Measurements from ENCODE around the gene PSG6. TPM values are rescaled to one million over a fixed set of nuclear protein-coding genes. Genes with fewer than 3 reads are reported as not detected.
"Not testable (repeated sequence)": the region's sequence is repeated elsewhere in the genome, so short reads cannot be mapped to it uniquely, and the experiment has no call there.

PSG6 gene
- total RNA-seq, result not detected

DNA sequence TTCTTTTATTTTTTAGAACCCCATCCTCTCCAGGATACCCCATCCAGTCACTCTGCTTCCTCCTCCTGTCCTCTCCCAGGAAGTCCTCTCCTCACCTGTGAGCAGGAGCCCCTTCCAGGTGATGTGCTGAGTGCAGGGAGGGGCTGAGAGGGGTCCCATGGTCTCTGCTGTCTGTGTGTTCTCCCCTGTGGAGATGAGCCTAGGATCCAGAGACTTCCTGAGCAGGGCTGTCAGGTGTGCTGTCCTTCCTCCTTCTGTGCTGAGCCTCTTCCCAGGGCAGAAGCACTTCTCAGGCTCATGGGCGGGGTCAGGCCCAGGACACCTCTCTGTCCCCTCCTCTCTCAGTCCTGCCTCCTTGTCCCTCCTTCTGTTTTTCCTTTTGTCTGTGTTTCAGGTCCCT is at the start of gene PSG6:
Gene PSG6 (minus strand): TSS at position 261 of the 400 bp plus-strand sequence. CDS start 102 bp downstream, at position 159.
- not testable (repeated sequence) for H3K36me3 ChIP-seq, H3K4me1 ChIP-seq, H3K4me3 ChIP-seq, H3K27me3 ChIP-seq, ATAC-seq, H3K27ac ChIP-seq, H3K9me3 ChIP-seq
- WGBS, 2 donors (ENCODE audit: low coverage in 1 of 2), result 33 to 67% methylated on average over 1 of the region's 1 CpG

- no peaks in the 10 kb centered on the region for H3K9me3 ChIP-seq
- WGBS, 2 donors (ENCODE audit: low coverage in 1 of 2), result 88% methylated on average over 2 of the region's 2 CpGs; no CpG with 5 or more reads in 1 of the 2 donors
- TF ChIP-seq CTCF (IDR thresholded peaks at IDR 0.05), result no peak
- TF ChIP-seq POLR2AphosphoS5 (IDR thresholded peaks at IDR 0.05), result no peak
- TF ChIP-seq EP300 (IDR thresholded peaks at IDR 0.05), result no peak
- no peak for TF ChIP-seq POLR2A (IDR thresholded peaks at IDR 0.05)
- H3K36me3 ChIP-seq, result no peaks in the 10 kb centered on the region
- no peak for ATAC-seq
- no peak overlapping the region for H3K4me3 ChIP-seq
- H3K27me3 ChIP-seq, result no peaks in the 10 kb centered on the region
- no peaks in the 10 kb centered on the region for H3K4me1 ChIP-seq
- H3K27ac ChIP-seq, result no peak overlapping the region
Measured at GRCh38 chr19:42965176-42965575, 47.5 kb upstream of the PSG6 start.

DNA sequence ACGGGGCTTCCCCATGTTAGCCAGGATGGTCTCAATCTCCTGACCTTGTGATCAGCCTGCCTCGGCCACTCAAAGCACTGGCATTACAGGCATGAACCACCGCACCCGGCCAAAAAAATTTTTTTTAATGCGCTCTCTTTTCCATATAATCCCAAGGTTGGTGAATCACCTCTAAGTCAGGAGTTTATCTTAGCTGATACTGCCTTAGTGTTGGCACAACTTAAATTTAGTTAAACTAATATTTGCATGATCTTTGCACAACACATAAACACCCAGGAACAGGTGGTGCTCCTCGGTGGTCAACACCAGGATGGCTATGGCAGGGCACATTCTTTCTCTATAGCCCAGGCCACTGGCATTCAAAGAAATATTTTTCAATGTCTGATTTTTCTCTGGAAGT is 43.4 kb upstream of the PSG6 start:
- H3K36me3 ChIP-seq, result no peaks in the 10 kb centered on the region
- 79 to 86% methylated on average over 4 to 6 of the region's 6 CpGs for WGBS, 2 donors (ENCODE audit: low coverage in 1 of 2)
- ATAC-seq, result no peak

GRCh38 chr19:42952126-42952525 is 34.4 kb upstream of the PSG6 start:
- H3K27ac ChIP-seq, H3K27me3 ChIP-seq, H3K36me3 ChIP-seq, H3K9me3 ChIP-seq, ATAC-seq, H3K4me1 ChIP-seq, H3K4me3 ChIP-seq: not testable (repeated sequence)
- 67 to 83% methylated on average over 4 of the region's 4 CpGs for WGBS, 2 donors (ENCODE audit: low coverage in 1 of 2)

More for the DNA sequence above, 43.4 kb upstream of the PSG6 start:
- Histone ChIP-seq H3K9me3 (no peaks in the 10 kb centered on the region), H3K4me1 (no peaks in the 10 kb centered on the region), H3K4me3 (no peak overlapping the region), H3K27ac (no peak overlapping the region), H3K27me3 (no peaks in the 10 kb centered on the region)
- TF ChIP-seq POLR2A (IDR thresholded peaks at IDR 0.05), result no peak
- no peak for TF ChIP-seq CTCF (IDR thresholded peaks at IDR 0.05)
- TF ChIP-seq POLR2AphosphoS5 (IDR thresholded peaks at IDR 0.05), result no peak
- no peak for TF ChIP-seq EP300 (IDR thresholded peaks at IDR 0.05)

DNA sequence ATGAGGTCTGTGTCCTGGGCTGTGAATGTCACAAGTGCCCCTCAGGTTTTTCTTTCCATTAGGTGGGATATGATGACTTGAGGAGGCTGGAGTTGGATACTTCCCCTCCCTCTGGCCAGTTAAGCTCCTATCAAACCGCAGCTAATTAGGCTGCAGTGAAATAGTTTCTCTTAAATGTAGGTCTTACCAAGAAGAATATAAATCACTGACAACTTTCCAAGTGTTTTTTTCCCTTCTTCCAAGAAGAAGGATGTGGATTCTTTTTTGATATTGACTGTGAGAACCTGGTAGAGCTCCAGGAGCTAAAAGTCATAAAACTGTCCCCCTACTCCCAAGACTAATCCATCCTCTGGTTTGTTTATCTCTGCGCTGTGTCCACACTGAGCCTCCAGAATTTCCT is 33.8 kb upstream of the PSG6 start:
- not testable (repeated sequence) for H3K36me3 ChIP-seq, H3K9me3 ChIP-seq, ATAC-seq, H3K27me3 ChIP-seq, H3K4me1 ChIP-seq, H3K27ac ChIP-seq, H3K4me3 ChIP-seq
- 80 to 85% methylated on average over 1 to 2 of the region's 2 CpGs for WGBS, 2 donors (ENCODE audit: low coverage in 1 of 2)

GRCh38 chr19:42942187-42942789 is 24.6 kb upstream of the PSG6 start:
- no peak overlapping the region for H3K4me3 ChIP-seq
- no peak overlapping the region for H3K27ac ChIP-seq
- 35 to 56% methylated on average over 9 to 13 of the region's 13 CpGs for WGBS, 2 donors (ENCODE audit: low coverage in 1 of 2)
- H3K36me3 ChIP-seq, result no peaks in the 10 kb centered on the region
- H3K4me1 ChIP-seq, result no peaks in the 10 kb centered on the region
- H3K9me3 ChIP-seq, result no peaks in the 10 kb centered on the region
- TF ChIP-seq CTCF (IDR thresholded peaks at IDR 0.05) (peak in 1 of 4 experiments; percentile 23), POLR2A (IDR thresholded peaks at IDR 0.05) (no peak)
- peaks cover 12% of the 10 kb centered on the region for H3K27me3 ChIP-seq
- no peak for ATAC-seq

DNA sequence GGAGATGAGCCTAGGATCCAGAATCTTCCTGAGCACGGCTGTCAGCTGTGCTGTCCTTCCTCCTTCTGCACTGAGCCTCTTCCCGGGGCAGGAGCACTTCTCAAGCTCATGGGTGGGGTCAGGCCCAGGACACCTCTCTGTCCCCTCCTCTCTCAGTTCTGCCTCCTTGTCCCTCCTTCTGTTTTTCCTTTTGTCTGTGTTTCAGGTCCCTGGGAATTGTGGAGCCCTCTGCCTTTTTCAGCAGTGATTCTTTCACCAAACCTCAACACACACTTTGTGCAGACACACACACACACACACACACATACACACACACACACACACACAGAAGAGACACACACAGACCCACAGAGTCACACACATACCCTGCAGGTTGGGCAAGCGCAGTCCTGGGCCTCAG is 19.4 kb upstream of the PSG6 start, which contains the start of gene PSG7:
Gene PSG7 (minus strand): TSS at position 101 of the 400 bp plus-strand sequence. CDS start 131 bp downstream, outside the sequence.
- ATAC-seq, H3K27ac ChIP-seq, H3K4me1 ChIP-seq, H3K27me3 ChIP-seq, H3K9me3 ChIP-seq, H3K4me3 ChIP-seq, H3K36me3 ChIP-seq: not testable (repeated sequence)
- WGBS, 2 donors (ENCODE audit: low coverage in 1 of 2), result 86% methylated on average over 2 of the region's 3 CpGs; no CpG with 5 or more reads in 1 of the 2 donors

- H3K9me3 ChIP-seq, H3K27ac ChIP-seq, H3K36me3 ChIP-seq, H3K4me1 ChIP-seq, H3K27me3 ChIP-seq, H3K4me3 ChIP-seq, ATAC-seq: not testable (repeated sequence)
Measured at GRCh38 chr19:42934726-42935125, 17.0 kb upstream of the PSG6 start.

DNA sequence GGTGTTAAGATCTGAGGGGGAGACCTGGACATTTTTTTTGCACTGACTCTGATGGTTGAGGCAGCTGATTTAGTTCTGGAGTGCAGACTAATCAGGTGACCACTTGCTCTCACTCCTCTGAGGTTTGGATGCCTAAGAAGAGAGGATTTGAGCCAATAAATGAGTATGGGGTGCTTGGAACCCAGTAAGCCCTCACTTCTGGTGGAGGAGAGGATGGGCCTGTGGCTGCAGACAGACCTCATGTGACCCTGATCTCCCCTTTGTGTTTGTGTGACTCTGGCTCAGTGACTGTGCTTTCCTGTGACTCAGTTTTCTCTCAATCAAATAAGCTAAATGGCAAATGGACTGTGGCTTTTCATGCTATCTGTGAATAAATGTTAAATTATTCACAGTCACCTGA is 16.5 kb upstream of the PSG6 start:
- H3K36me3 ChIP-seq, result not testable (repeated sequence)

DNA sequence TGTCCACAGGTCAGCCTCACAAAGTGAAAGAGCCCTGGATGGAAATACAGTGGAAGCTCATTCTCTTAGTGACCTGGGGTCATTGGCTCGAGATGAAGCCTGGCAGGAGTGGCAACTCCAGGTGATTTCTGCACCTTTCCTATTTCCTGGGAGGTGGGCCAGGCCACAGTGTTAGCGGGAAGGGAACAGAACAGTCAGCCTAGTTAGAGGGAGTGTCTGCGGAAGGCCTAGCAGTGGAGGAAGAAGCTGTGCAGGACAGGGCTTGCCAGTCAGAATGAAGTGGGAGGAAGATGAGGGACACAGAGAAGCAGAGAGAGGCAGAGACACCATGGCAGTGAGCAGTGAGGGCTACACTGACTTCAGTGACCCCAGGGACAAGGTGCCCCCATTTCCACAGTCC is 15.7 kb upstream of the PSG6 start:
- H3K36me3 ChIP-seq, H3K27ac ChIP-seq, ATAC-seq, H3K4me3 ChIP-seq, H3K4me1 ChIP-seq, H3K27me3 ChIP-seq, H3K9me3 ChIP-seq: not testable (repeated sequence)
- 76% methylated on average over 3 of the region's 3 CpGs; no CpG with 5 or more reads in 1 of the 2 donors for WGBS, 2 donors (ENCODE audit: low coverage in 1 of 2)

More for the DNA sequence above, 16.5 kb upstream of the PSG6 start:
- H3K27ac ChIP-seq, H3K9me3 ChIP-seq, H3K4me1 ChIP-seq, ATAC-seq, H3K27me3 ChIP-seq, H3K4me3 ChIP-seq: not testable (repeated sequence)
